ENCODE data around the gene EFNA5. TPM values are rescaled to one million over a fixed set of nuclear protein-coding genes. Genes with fewer than 3 reads are reported as not detected.

The EFNA5 gene
- total and polyA plus RNA-seq, 2 experiments from 2014 or later: 0.64 to 0.86 TPM

GRCh38 chr5:107533910-107534876 is 136.5 kb downstream of the EFNA5 start:
- Histone ChIP-seq H3K4me1 (ENCODE audit: insufficient read depth) (no peaks in the 10 kb centered on the region), H3K27ac (no peak overlapping the region), H3K27me3 (replicated peaks; ENCODE audit: insufficient read depth) (peaks cover 39% of the 10 kb centered on the region; the same call in 1 of the 2 replicates), H3F3A (ENCODE audit: insufficient read depth) (no peaks in the 10 kb centered on the region), H3K79me2 (ENCODE audit: insufficient read depth) (no peaks in the 10 kb centered on the region), H3K4me3 (no peak overlapping the region), H3K9ac (no peak overlapping the region), H3K36me3 (ENCODE audit: low read depth) (no peaks in the 10 kb centered on the region), H3K9me2 (ENCODE audit: insufficient read depth) (no peaks in the 10 kb centered on the region), H2AFZ (no peak overlapping the region), H3K4me2 (ENCODE audit: unreplicated experiment) (no peak overlapping the region), H4K20me1 (ENCODE audit: insufficient read depth) (no peaks in the 10 kb centered on the region), H3K9me3 (ENCODE audit: low read depth) (no peaks in the 10 kb centered on the region)
- in situ Hi-C loops (cut with MboI): no loop called here
- 64 to 69% methylated on average over 2 of the region's 2 CpGs for WGBS, 2 experiments (ENCODE audit: low coverage in 1 of 2, low lambda C conversion rate in 2 of 2, missing lambda C conversion rate in 2 of 2)
- no peak for DNase-seq
- no peak for TF ChIP-seq EZH2phosphoT487 (IDR thresholded peaks at IDR 0.05; ENCODE audit: insufficient read depth, low read depth)
- TF ChIP-seq EZH2 (IDR thresholded peaks at IDR 0.05; ENCODE audit: insufficient read depth, poor library complexity, severe bottlenecking): no peak

GRCh38 chr5:107532916-107533315 is 137.8 kb downstream of the EFNA5 start:
- H2AFZ ChIP-seq: no peak overlapping the region
- H3K4me1 ChIP-seq (ENCODE audit: insufficient read depth): no peaks in the 10 kb centered on the region
- H3K36me3 ChIP-seq (ENCODE audit: low read depth): no peaks in the 10 kb centered on the region
- no peak overlapping the region for H3K27ac ChIP-seq
- H3K9me3 ChIP-seq (ENCODE audit: low read depth): no peaks in the 10 kb centered on the region
- no peaks in the 10 kb centered on the region for H3K79me2 ChIP-seq (ENCODE audit: insufficient read depth)
- H3F3A ChIP-seq (ENCODE audit: insufficient read depth): no peaks in the 10 kb centered on the region
- WGBS, 2 experiments (ENCODE audit: low coverage in 1 of 2, low lambda C conversion rate in 2 of 2, missing lambda C conversion rate in 2 of 2): 71 to 73% methylated on average over 7 of the region's 7 CpGs
- no peak overlapping the region for H3K9ac ChIP-seq
- in situ Hi-C loops (cut with MboI): no loop called here
- TF ChIP-seq EZH2phosphoT487 (IDR thresholded peaks at IDR 0.05; ENCODE audit: insufficient read depth, low read depth) (no peak), EZH2 (IDR thresholded peaks at IDR 0.05; ENCODE audit: insufficient read depth, poor library complexity, severe bottlenecking) (no peak)
- no peak overlapping the region for H3K4me2 ChIP-seq (ENCODE audit: unreplicated experiment)
- H3K9me2 ChIP-seq (ENCODE audit: insufficient read depth): no peaks in the 10 kb centered on the region
- H3K27me3 ChIP-seq (replicated peaks; ENCODE audit: insufficient read depth): peaks cover 34% of the 10 kb centered on the region; the same call in 1 of the 2 replicates
- DNase-seq: no peak
- no peaks in the 10 kb centered on the region for H4K20me1 ChIP-seq (ENCODE audit: insufficient read depth)
- no peak overlapping the region for H3K4me3 ChIP-seq

- H3K9ac ChIP-seq: no peak overlapping the region
- H3K4me3 ChIP-seq: no peak overlapping the region
- no peak for DNase-seq
- in situ Hi-C loops (cut with MboI): no loop called here
- no peaks in the 10 kb centered on the region for H3K4me1 ChIP-seq (ENCODE audit: insufficient read depth)
- H2AFZ ChIP-seq: no peak overlapping the region
- no peak for TF ChIP-seq EZH2 (IDR thresholded peaks at IDR 0.05; ENCODE audit: insufficient read depth, poor library complexity, severe bottlenecking)
- no peak for TF ChIP-seq EZH2phosphoT487 (IDR thresholded peaks at IDR 0.05; ENCODE audit: insufficient read depth, low read depth)
- H3K9me2 ChIP-seq (ENCODE audit: insufficient read depth): no peaks in the 10 kb centered on the region
- no peaks in the 10 kb centered on the region for H3F3A ChIP-seq (ENCODE audit: insufficient read depth)
- H3K4me2 ChIP-seq (ENCODE audit: unreplicated experiment): no peak overlapping the region
- H3K9me3 ChIP-seq (ENCODE audit: low read depth): no peaks in the 10 kb centered on the region
- H4K20me1 ChIP-seq (ENCODE audit: insufficient read depth): no peaks in the 10 kb centered on the region
- H3K36me3 ChIP-seq (ENCODE audit: low read depth): no peaks in the 10 kb centered on the region
- 80 to 85% methylated on average over 10 of the region's 10 CpGs for WGBS, 2 experiments (ENCODE audit: low coverage in 1 of 2, low lambda C conversion rate in 2 of 2, missing lambda C conversion rate in 2 of 2)
- H3K27ac ChIP-seq: no peak overlapping the region
- peaks cover 33% of the 10 kb centered on the region; the same call in 1 of the 2 replicates for H3K27me3 ChIP-seq (replicated peaks; ENCODE audit: insufficient read depth)
- no peaks in the 10 kb centered on the region for H3K79me2 ChIP-seq (ENCODE audit: insufficient read depth)
These were observed 138.4 kb downstream of the EFNA5 start for GRCh38 chr5:107532169-107532878.

- WGBS, 2 experiments (ENCODE audit: low coverage in 1 of 2, low lambda C conversion rate in 2 of 2, missing lambda C conversion rate in 2 of 2): 59 to 60% methylated on average over 7 of the region's 7 CpGs
- Histone ChIP-seq H3K4me1 (ENCODE audit: insufficient read depth) (no peaks in the 10 kb centered on the region), H3K4me2 (ENCODE audit: unreplicated experiment) (no peak overlapping the region)
These were observed 139.4 kb downstream of the EFNA5 start for GRCh38 chr5:107531308-107531707.

More at GRCh38 chr5:107531308-107531707, 139.4 kb downstream of the EFNA5 start:
- Histone ChIP-seq H2AFZ (no peak overlapping the region), H3K79me2 (ENCODE audit: insufficient read depth) (no peaks in the 10 kb centered on the region), H3K9me3 (ENCODE audit: low read depth) (no peaks in the 10 kb centered on the region), H3K27ac (no peak overlapping the region), H3F3A (ENCODE audit: insufficient read depth) (no peaks in the 10 kb centered on the region), H3K27me3 (replicated peaks; ENCODE audit: insufficient read depth) (peaks cover 30% of the 10 kb centered on the region; the same call in 1 of the 2 replicates), H3K36me3 (ENCODE audit: low read depth) (no peaks in the 10 kb centered on the region), H4K20me1 (ENCODE audit: insufficient read depth) (no peaks in the 10 kb centered on the region), H3K4me3 (no peak overlapping the region), H3K9ac (no peak overlapping the region), H3K9me2 (ENCODE audit: insufficient read depth) (no peaks in the 10 kb centered on the region)
- in situ Hi-C loops (cut with MboI): no loop called here
- TF ChIP-seq EZH2 (IDR thresholded peaks at IDR 0.05; ENCODE audit: insufficient read depth, poor library complexity, severe bottlenecking) (no peak), EZH2phosphoT487 (IDR thresholded peaks at IDR 0.05; ENCODE audit: insufficient read depth, low read depth) (no peak)
- DNase-seq: no peak
